KMS-11 (cell line): ENCODE measurements around the gene GARNL3.
A peak's percentile ranks its signal among the peaks of the same experiment; 100 is the strongest.

Experiments
- H2AFZ ChIP-seq: fragments of 200-600 bp; sonication (generic); 2 replicates; pipeline ENCODE4 v1.6.1; 2016; ENCODE audit warnings: antibody characterized with exemption, mixed run types, low read depth
- H3K27ac ChIP-seq: fragments of 200-600 bp; sonication (generic); 2 replicates; pipeline ENCODE4 v1.6.1; 2016; ENCODE audit warnings: mild to moderate bottlenecking, mixed run types
- H3K27me3 ChIP-seq: fragments of 200-600 bp; sonication (generic); 2 replicates; pipeline ENCODE4 v1.6.1; 2017; ENCODE audit warnings: mild to moderate bottlenecking, low read depth, mixed run types, moderate library complexity; ENCODE audit not compliant: insufficient read depth
- H3K36me3 ChIP-seq: fragments of 200-600 bp; sonication (generic); 2 replicates; pipeline ENCODE4 v1.6.1; 2017; ENCODE audit warnings: mild to moderate bottlenecking, mixed run types; ENCODE audit not compliant: insufficient read depth
- H3K4me1 ChIP-seq: fragments of 200-600 bp; sonication (generic); 2 replicates; pipeline ENCODE4 v1.6.1; 2016; ENCODE audit warnings: mild to moderate bottlenecking, low read depth, mixed run types; ENCODE audit not compliant: poor library complexity, severe bottlenecking
- H3K4me2 ChIP-seq: fragments of 200-600 bp; sonication (generic); 2 replicates; pipeline ENCODE4 v1.7.0; 2016; ENCODE audit warnings: mild to moderate bottlenecking, mixed run types
- H3K4me3 ChIP-seq: fragments of 200-600 bp; sonication (generic); IDR thresholded peaks from 2 replicates; pipeline ENCODE4 v1.6.1; 2017; ENCODE audit warnings: low read depth, low read length, mixed read lengths; ENCODE audit not compliant: insufficient read depth
- H3K79me2 ChIP-seq: fragments of 200-600 bp; sonication (generic); 2 replicates; pipeline ENCODE4 v1.6.1; 2016; ENCODE audit warnings: low read depth, mixed run types; ENCODE audit not compliant: insufficient read depth
- H3K9ac ChIP-seq: fragments of 200-600 bp; sonication (generic); 2 replicates; pipeline ENCODE4 v1.6.1; 2016; ENCODE audit warnings: mild to moderate bottlenecking, mixed run types
- H4K20me1 ChIP-seq: fragments of 200-600 bp; sonication (generic); 2 replicates; pipeline ENCODE4 v1.6.1; 2016; ENCODE audit warnings: mild to moderate bottlenecking, mixed run types; ENCODE audit not compliant: insufficient read depth
- CTCF ChIP-seq: fragments of 200-600 bp; sonication (generic); conservative IDR thresholded peaks from 2 replicates; pipeline ENCODE4 v1.6.1; 2017; ENCODE audit warnings: low read depth, mild to moderate bottlenecking, antibody characterized with exemption, low read length, moderate library complexity, mixed read lengths

GARNL3 gene

GRCh38 chr9:127390563-127390962 lies 126.0 kb downstream of the GARNL3 start:
- Histone ChIP-seq H3K36me3 (no peaks in the 10 kb centered on the region), H3K27me3 (no peaks in the 10 kb centered on the region), H3K4me3 (no peak overlapping the region), H3K27ac (peak overlapping the region; percentile 100), H3K4me2 (peak overlapping the region; percentile 89), H4K20me1 (no peaks in the 10 kb centered on the region), H3K4me1 (peaks cover 97% of the 10 kb centered on the region), H2AFZ (no peak overlapping the region), H3K79me2 (no peaks in the 10 kb centered on the region), H3K9ac (peak overlapping the region; percentile 84; the same call in 1 of the 2 replicates)
- no peak for TF ChIP-seq CTCF

- Histone ChIP-seq H3K27me3 (no peaks in the 10 kb centered on the region), H3K79me2 (no peaks in the 10 kb centered on the region), H3K4me3 (no peak overlapping the region), H3K27ac (peak overlapping the region; percentile 83; the same call in 1 of the 2 replicates), H3K4me1 (peaks cover 87% of the 10 kb centered on the region), H3K36me3 (no peaks in the 10 kb centered on the region), H2AFZ (no peak overlapping the region), H3K4me2 (peak overlapping the region; percentile 27; the same call in 1 of the 2 replicates), H3K9ac (no peak overlapping the region), H4K20me1 (no peaks in the 10 kb centered on the region)
- no peak for TF ChIP-seq CTCF
These were observed 127.6 kb downstream of the GARNL3 start for GRCh38 chr9:127392166-127392565.

- Histone ChIP-seq H3K27ac (peak overlapping the region; percentile 83), H3K79me2 (peaks cover 4% of the 10 kb centered on the region; the same call in 1 of the 2 replicates), H3K27me3 (no peaks in the 10 kb centered on the region), H4K20me1 (no peaks in the 10 kb centered on the region), H3K9ac (peak overlapping the region; percentile 62; the same call in 1 of the 2 replicates), H3K36me3 (no peaks in the 10 kb centered on the region), H3K4me1 (peaks cover 78% of the 10 kb centered on the region), H2AFZ (0 out of 2 replicates have a peak overlapping the region, but pooled peaks have one; percentile 12), H3K4me2 (peak overlapping the region; percentile 91), H3K4me3 (no peak overlapping the region)
- no peak for TF ChIP-seq CTCF
These were observed 128.4 kb downstream of the GARNL3 start for GRCh38 chr9:127392976-127393375.

GRCh38 chr9:127393645-127394044 lies 129.1 kb downstream of the GARNL3 start:
- TF ChIP-seq CTCF = no peak

More at GRCh38 chr9:127393645-127394044, 129.1 kb downstream of the GARNL3 start:
- H3K79me2 ChIP-seq = peaks cover 11% of the 10 kb centered on the region
- peak overlapping the region; percentile 83 for H3K27ac ChIP-seq
- H2AFZ ChIP-seq = peak overlapping the region; percentile 12; the same call in 1 of the 2 replicates
- peaks cover 79% of the 10 kb centered on the region for H3K4me1 ChIP-seq
- H3K36me3 ChIP-seq = no peaks in the 10 kb centered on the region
- no peaks in the 10 kb centered on the region for H3K27me3 ChIP-seq
- no peaks in the 10 kb centered on the region for H4K20me1 ChIP-seq
- H3K9ac ChIP-seq = peak overlapping the region; percentile 62; the same call in 1 of the 2 replicates
- H3K4me3 ChIP-seq = no peak overlapping the region
- H3K4me2 ChIP-seq = peak overlapping the region; percentile 91
